Activated CD4-positive, alpha-beta T cell treated with anti-CD3 and anti-CD28 coated beads, Interleukin-2, Interleukin-6, amounts not matched to agents 100 ng/mL and 50 ng/mL, durations not matched to agents 16 hours and 8 hours (primary cell): Measurements from ENCODE around the gene STAT4.

Experiments
- DNase-seq: peaks from one replicate; pipeline ENCODE4 v3.0.0-alpha.2; 2020

The STAT4 gene

DNA sequence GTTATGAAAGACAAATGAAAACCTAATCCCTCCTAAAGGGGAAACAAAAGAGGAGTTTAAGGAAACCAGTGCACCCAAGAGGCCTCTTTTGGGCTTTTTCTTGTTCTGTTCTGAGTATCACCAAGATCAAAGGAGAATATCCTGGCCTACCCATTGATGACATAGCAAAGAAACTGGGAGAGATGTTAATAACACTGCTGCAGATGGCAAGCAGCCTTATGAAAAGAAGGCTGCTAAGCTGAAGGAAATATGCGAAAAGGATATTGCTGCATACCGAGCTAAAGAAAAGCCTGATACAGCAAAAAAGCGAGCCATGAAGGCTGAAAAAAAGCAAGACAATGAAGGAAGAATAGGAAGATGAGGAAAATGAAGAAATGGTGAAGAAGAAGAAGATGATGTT is 23.6 kb upstream of the STAT4 start:
- no peak for DNase-seq

DNA sequence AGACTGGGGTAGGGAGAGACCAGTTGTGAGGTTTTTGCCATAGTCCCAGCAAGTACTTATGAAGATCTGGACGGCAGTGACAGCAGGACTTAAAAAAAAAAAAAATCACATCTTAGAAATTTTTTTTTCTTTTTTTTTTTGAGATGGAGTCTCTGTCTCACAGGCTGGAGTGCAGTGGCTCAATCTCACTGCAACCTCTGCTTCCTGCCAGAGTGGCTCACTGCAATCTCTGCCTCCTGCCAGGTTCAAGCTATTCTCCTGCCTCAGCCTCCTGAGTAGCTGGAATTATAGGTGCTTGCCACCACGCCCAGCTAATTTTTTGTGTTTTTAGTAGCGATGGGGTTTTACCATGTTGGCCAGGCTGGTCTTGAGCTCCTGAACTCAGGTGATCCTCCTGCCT is 22.4 kb upstream of the STAT4 start:
- no peak for DNase-seq

DNA sequence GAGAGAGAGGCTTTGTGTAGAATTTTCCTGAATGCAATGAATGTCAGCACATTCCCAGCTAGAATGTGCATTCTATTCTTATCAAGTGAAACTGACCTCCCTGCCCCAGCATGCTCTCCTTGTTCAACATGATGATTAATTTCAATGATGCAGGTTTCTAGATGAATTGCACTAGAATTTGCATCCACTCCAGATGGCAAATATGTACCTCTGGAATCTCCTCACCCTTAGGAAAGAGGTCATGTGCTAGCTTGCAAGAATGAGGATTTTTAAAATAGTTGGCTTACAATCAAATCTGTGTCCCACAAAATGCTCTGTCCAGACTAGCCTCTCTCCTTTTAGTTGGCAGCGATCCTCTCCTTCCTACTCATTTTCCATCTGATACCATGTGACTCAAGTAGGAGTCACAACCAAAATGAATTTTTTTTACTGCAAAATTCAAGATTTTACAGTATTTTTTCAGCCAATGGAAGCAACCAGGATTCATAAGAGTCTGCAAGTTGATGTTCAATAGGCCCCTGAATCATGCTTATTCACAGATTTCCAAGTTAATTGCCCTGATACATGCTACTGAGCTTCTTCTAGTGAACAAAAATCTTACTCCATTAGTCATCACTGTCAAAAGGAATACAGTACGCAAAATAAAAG is 21.0 kb upstream of the STAT4 start:
- no peak for DNase-seq

DNA sequence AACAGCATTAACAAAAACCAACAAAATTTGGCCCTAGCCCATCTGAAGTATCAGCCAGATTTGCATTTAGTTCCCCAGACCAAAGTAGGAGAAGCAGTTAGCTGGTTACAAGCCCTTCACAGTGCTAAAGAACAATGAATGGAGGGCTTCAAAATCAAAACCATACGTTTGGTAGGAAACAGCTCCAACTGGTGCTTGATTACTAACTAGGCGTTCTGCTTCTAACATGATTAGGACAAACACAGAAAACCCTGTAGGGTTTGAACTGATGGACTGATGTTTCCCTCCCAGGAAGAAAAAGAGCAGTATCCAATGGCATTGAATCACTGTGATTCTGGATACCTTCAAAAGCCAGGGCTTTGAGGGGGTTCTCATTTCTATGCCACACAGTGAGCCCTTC is 20.5 kb upstream of the STAT4 start:
- no peak for DNase-seq

DNA sequence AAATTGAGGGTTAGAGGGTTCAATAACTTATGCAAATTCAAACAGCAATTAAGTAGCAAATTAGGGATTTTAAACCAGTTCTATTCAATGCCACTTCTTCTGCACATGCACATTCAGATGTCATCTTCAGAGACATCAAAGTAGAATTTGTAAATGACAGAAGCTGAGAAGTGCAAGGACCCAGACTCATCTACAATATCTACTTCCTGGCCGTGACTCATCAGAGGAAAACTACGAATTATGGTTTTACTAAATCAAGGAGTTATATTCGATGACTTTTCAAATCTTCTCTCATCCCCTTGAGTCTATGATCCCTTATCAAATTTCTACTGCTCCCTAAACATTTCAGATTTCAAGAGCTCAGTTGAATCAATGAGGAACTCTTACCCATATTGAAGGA is 20.0 kb upstream of the STAT4 start:
- DNase-seq = peak; percentile 36

DNA sequence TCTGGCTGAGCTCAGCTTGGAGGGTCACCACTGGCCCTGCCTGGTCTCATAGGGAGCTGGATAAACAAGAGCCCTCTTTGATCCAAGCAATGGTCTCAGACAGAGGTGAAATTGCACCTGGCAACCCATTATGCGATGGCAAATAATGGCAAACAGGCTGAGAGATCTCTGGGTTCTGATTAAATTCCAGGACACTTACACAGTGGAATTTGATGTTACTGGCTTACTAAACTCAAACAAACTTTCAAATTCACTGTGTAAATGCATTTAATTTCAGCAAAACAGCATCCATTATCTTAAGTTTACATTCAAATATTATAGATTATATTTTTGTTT is 19.5 kb upstream of the STAT4 start:
- no peak for DNase-seq

DNA sequence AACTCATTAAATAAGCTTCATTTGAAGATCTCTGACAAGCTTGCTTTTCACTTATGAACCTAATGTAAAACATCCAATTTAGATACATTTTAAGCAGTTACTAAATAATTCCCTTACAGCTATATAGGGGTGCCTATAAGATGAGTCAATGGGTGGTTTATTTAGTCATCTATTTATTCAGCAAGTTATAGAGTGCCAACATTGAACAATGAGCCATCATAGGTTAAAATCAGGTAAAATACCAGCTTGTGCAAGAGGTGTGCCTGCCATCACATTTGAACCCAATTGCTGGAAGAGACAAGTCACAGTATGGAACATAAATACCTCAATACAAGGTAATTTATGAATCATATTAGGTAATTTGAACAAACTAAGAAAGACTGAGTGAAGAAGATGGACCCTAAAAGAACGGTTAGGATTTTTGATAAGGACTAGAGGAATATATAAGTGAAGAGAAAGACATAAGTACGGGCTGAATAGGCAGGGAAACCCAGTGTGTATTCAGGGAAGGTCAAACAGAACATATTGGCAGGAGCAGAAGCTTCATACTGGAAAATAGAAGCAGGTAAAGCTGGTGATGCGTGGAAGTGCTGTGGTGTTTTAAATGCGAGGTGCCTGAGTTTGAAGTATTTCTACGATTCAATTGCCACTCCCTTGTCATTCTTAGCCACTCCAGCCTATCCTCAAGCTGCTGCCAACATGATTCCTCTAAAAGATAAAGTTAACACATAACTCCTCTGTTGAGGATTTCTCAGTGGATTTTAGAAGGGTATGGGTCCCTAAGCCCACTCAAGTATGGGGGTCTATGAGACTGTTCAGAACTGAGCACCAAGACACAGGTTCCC is 18.9 kb upstream of the STAT4 start:
- no peak for DNase-seq

DNA sequence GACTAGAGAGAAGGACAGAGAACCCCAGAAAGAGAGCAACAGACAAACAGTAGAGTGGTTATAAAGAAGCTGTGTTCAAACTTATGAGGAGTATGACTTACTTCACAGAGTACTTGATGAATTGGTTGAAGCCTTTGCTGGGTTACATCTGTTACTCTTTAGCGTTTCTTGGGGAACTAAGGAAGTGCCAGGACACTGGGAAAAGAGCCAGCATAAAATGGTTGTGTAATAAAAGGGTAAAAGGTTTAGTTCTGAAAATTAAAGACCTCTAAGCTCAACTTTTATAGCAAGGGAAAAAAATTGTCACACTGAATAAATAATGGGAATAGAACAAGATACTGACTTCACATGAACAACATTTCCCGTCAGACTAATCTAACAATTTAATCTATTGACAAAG is 17.0 kb upstream of the STAT4 start:
- no peak for DNase-seq

DNA sequence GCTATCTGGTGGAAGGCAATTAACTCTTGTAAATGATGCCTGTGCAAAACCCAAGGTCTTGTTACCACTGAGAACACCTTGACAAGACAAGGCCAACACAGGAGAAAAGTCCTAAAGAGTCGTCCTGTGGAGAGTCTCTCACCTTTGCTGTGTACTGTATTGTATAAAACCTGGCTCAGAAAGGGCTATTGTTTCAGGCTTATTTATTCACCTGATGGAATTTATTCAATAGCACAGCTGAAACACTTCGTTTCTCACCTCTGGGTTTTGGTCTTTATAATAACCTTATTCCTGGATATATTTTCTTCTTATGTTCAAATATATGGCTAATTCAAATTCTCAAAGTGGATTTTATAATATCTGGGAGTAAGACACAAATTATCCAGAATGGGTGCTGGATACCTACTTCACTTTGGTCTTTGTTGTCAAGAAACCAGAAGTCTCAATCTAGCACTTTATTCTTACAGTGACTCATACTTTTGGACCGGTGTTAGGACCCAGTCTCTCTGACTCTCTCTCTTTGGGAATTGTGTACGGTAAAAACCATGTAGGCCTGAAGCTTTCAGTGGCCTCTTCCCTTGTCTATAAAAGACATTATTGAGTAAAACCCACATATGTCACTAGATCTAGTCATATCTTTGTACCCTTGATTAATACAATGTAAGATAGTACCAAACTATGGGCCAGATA is 16.1 kb upstream of the STAT4 start:
- no peak for DNase-seq

DNA sequence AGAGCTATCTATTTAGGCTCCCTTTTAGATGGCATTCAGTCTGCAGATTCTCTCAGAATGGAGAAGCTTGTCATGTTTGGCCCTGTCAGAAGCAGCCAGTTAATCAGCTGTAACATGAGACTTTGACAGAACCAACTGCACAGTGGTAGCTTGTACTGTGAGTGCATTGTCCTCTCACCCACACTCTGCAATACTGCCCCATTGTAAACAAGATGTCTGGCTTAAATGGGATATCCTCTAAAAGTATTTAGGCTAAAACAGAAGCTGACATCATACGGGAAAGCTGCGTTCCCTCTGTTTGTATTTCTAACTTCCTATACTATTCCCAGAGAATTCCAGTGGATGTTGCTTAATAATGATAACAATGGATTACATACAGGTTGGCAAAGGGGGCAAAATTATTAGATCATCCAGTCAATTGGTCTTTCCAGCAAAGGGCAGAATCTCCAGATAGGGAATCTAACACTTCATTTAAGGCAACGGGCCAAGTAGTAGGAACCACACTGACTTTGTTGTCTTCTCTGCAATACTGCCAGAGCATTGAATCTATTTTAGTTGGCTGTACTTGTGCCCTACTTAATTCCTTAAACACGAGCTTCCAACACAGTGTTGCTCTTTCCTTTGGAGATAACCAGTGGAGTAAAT is 15.4 kb upstream of the STAT4 start:
- DNase-seq = no peak

DNA sequence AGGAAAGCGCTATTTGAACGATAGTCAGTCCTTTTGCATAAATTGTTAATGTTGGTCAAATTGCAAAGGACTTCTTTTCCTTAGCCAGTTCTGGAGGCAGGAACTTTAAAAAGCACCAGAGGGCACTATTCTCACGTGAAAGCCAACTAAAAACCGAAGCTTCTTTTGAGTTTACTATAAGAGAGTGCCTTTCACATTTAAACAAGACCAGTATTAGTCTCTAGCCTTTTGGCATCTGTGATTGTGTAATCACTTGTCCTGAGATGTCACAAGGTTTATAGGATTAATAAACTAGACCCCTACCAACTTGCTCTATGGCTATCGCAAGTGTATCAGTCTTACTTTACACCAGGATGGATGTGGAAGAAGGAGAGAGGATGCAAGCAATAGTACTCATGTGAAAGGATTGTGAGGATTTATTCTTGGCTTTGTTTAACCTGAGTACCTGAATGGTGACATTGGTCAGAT is 14.4 kb upstream of the STAT4 start:
- DNase-seq = peak; percentile 59

DNA sequence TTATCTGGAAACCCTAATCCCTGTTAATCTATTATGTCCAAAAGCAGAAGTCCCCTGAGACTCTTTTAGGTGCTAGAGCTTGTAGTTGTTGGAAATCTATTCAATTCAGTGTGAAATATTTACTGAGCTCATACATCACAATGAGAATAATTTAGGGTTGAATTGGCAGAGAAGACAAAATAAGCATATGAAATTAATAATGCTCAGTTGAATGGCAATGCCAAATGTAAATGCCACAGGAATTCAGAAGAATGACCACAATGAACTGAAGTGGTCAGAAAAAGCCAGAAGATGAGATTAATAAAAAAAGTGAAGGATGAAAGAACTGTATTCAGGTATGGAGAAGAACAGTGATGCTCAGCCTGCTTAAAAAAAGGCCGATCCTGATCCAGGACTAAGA is 8.0 kb upstream of the STAT4 start:
- no peak for DNase-seq

DNA sequence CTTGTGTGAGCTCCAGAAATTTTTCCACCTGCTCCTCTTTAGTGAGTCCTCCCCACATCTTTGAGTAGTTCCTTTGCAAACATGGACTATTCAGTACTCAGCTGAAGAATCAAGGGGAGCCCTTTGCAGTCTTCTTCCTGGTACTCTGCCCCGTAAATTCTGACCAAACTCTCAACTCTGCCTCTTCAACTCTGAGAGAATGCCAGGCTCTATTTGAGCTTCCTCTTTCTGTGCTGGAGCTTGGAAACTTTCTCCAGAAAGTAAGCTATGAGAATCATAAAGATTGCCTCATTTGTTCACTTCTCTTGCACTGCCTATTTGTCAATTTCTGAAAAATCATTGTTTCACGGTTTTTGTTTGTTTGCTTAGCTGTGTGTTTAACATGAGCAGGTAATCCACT is 7.4 kb upstream of the STAT4 start:
- DNase-seq = no peak

DNA sequence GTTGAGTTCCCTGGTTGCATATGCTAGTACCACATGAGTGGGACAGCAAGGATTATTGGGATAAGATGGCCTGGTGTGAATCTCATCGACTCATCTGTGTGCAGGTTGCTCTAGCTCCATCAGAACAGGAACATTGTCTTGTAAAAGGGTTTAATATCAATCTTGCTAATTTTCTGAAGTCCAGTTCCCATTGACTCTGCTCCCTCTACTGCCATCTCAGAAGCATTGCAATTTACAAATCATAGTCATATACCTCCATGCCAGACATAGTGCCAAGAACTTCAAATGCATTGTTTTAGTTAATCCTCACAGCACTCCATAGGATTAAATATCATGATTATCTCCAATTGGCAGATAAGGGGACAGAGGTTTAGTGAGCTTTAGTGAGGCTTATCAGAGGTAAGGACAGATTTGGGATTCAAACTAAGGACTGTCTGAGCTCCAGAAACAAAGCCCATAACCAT is 4.8 kb upstream of the STAT4 start:
- DNase-seq = peak; percentile 51

DNA sequence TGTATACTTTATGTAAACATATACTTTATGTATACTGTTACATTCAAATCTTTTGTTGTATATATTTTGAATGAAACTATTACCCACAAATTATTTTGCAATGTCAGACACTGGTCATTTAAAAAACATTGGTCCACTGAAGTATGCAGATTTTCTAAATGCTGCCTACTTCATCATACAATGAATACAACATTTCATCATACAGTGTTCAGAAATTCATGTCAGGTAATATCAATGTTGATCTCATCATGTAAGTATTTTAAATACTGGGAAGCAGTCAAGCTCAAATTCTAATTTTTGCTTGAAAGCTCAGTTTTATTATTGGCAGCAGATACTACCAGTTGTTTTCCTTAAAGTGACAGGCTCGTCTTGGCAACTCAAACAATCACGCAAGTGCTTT is 2.9 kb upstream of the STAT4 start:
- DNase-seq = no peak

DNA sequence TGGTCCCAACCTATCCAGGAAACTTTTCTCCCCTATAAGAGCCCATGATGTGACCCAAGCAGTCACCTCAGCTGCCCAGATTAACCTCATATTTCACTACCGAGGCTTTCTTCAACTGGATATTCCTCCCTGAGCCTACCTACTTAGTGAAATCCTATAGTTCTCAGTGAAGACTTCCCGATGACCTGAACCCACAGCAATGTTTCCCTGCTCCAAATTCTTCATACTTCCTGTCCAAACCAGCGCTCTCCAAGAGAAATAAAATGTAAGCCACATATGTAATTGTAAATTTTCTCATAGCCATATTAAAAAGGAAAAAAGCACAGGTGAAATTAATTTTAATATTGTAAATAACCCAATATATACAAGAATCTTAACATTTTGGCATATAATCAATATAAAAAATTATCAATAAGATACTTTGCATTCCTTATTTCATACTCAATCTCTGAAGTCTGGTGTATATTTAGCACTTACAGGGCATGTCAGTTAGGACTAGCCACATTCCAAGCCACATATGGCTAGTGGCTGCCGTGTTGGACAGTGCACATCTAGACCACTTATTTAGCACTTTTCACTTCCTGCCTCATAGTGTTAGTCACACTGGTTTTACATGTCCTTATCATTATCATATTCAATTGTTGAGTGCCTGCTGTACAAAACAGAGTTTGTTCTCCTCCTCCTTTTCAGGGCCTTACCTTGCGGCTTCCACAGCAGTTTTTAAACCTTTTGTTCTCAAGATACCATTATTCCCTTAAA is 1.9 kb upstream of the STAT4 start:
- DNase-seq = peak; percentile 63

DNA sequence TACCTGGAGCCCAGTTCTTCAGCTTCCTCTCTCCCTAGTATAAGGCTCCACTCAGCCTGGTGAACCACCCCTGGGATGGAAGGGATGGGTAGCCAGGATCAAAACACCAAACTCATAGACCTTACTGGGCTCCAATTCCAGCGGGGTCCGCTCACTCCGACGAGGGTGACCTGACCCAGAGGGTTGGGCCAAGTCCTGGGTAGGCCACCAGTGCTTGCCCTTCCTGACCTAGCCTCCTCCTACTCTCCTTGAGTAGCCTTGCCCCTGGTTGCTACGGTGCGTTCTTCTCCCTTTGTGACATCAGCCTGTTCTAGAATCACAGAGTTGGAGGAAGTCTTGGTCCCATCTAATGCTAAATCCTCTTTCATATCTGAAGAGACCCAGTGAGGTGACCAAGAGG is 537 bp upstream of the STAT4 start:
- no peak for DNase-seq

DNA sequence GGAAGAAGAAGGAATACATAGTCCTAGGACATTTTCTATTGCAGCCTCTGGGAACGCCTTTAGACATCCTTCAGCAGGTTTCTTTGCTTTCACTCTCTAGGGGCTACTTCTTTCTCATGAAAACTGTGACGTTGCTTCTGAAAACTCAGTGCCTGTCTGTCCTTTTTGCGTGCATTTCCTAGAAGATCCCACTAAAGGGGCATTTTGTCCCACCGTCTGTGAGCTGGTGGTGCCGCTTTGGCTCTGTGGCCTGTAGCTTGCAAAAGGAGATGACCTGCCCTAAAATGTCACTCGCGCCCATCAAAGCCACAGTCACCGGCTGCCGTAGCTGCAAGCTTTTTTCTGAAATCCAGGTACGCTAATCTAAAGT is 579 bp downstream of the STAT4 start:
- DNase-seq = peak; percentile 20

DNA sequence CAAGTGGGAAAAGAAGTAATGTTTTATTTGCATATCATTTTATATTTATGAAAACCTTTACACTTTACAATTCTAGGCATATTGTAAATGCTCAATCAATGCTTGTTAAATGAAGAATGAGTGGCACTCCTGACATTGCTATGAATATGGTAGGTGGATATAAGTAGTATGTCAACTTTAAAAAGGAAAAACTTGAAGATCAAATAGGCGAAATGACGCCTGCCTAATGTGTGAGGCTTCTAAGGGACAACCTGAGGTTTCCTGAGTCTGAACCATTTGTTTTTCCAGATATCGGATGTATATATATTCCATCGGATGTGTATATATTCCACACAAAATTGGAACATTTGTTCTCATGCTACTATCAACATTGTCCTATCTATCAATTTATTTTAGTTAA is 1.4 kb downstream of the STAT4 start:
- DNase-seq = no peak

DNA sequence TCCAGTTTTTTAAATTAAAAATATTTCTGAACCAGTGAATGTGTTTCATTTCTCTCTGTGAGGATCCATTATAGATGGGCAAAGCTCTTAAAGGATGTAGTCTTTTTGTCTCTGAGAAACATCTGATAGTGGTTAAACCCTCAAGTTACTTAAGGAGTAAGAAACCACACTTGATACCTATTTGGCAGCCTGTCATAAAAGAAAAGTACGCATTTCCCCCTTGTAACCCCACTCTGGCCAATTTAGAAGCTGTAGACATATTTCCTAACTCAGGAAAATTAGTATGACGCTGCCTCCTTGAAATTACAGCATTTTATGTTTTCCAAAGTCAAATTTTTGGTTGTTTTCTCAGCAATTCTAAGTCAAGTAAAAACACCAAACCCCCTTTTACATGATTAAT is 2.0 kb downstream of the STAT4 start:
- peak; percentile 36 for DNase-seq

DNA sequence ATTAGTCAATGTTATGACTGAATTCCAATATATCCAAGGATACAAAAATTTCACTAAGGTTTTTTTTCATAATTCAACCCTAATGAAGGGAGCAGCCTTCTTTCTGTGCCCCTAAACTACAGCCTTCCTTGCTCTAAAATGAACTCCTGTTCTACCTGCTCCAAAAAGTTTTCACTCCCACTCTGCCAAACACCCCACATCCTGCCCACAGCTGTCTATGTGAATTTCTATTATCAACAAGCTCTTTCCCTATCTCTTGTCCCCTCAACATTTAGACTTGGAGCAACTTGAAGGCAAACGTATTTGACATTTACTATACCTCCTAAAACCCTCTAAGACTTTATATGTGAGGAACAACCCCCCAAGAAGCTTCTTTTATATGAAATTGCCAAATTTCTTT is 2.5 kb downstream of the STAT4 start:
- no peak for DNase-seq

DNA sequence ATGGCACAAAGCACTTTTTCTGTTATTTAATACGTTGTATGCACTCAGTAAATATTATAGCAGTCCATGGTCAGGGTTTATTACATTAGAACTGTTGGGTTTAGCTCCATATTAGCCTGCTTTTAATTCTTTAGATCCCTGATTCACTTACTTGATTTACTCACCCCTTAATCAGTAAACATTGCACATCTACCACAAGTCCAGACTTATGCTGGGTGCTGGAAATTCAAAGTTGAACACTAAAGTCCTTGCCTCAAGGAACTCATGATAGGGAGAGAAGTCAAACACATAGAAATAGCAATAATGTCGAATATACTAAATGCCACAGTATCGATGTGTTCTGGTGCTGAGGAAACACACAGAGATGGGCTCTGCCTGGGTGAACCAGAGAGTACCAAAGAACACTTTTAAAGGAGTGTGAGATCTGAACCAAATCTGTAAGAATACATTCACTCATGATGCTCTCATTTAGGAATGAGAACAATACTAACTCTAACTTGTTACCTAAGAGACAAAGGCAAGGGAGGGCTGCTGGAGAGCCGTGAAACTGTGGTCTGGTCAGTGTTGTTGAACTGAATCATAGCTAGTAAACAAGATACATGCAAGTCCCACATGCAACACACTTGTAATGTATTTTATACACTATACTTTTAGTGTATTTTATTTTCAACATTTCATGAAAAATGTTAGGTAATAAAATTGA is 4.9 kb downstream of the STAT4 start:
- no peak for DNase-seq
